Measurements from ENCODE around the gene TF. TPM values are rescaled to one million over a fixed set of nuclear protein-coding genes. Genes with fewer than 3 reads are reported as not detected.
"Not testable (repeated sequence)": the region's sequence is repeated elsewhere in the genome, so short reads cannot be mapped to it uniquely, and the experiment has no call there.

Gene TF
- total RNA-seq, 1 experiment from 2014 or later, result 1.6 TPM

DNA sequence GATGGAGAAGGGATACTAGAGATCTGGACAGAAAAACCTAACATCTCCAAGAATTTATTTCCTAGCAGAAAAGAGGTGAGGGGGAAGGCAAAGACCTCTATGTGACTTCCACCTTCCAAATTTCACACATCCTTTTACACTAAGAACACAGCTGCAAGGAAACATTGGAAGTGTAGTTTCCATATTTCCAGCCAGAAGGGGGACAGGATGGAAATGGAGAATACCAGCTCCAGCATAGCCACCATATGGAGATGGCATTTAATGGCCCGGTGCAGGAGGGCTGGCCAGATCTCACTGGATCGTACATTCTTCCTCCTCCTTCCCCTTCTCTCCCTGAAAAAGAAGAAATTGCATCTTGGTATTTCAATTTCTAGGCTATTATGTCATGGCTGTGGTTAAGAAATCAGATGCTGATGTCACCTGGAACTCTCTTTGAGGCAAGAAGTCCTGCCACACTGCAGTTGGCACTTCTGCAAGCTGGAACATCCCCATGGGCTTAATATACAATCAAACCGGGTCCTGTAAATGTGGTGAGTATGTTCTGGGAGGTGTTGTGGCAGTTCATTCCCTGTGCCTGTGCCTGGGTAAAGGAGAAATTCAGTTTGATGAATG, 36.9 kb upstream of the TF start:
- Histone ChIP-seq H3K9me2 (replicated peaks; ENCODE audit: insufficient read depth, low read length) (no peaks in the 10 kb centered on the region), H3K9ac (ENCODE audit: low read length) (no peak overlapping the region), H3K9me3 (ENCODE audit: low read length) (no peaks in the 10 kb centered on the region), H3K27me3 (ENCODE audit: low read length) (no peaks in the 10 kb centered on the region), H3K79me2 (ENCODE audit: low read length) (no peaks in the 10 kb centered on the region), H3K27ac (ENCODE audit: low read length) (no peak overlapping the region), H2AFZ (ENCODE audit: low read length) (no peak overlapping the region), H3K4me2 (ENCODE audit: low read depth, low read length, poor library complexity, severe bottlenecking) (no peak overlapping the region), H3K4me1 (ENCODE audit: low read length) (no peaks in the 10 kb centered on the region), H4K20me1 (ENCODE audit: insufficient read depth, low read depth, low read length) (no peaks in the 10 kb centered on the region), H3K36me3 (ENCODE audit: insufficient read depth, low read length) (no peaks in the 10 kb centered on the region), H3K4me3 (ENCODE audit: low read length) (no peak overlapping the region)
- no peak for DNase-seq

- H3K9me2 ChIP-seq (replicated peaks; ENCODE audit: insufficient read depth, low read length), result no peaks in the 10 kb centered on the region
- no peak overlapping the region for H3K4me2 ChIP-seq (ENCODE audit: low read depth, low read length, poor library complexity, severe bottlenecking)
- no peak overlapping the region for H3K27ac ChIP-seq (ENCODE audit: low read length)
- H3K9me3 ChIP-seq (ENCODE audit: low read length), result no peaks in the 10 kb centered on the region
- H3K4me3 ChIP-seq (ENCODE audit: low read length), result no peak overlapping the region
- H3K27me3 ChIP-seq (ENCODE audit: low read length), result no peaks in the 10 kb centered on the region
- H3K36me3 ChIP-seq (ENCODE audit: insufficient read depth, low read length), result no peaks in the 10 kb centered on the region
- no peaks in the 10 kb centered on the region for H3K4me1 ChIP-seq (ENCODE audit: low read length)
- no peak for DNase-seq
- H2AFZ ChIP-seq (ENCODE audit: low read length), result no peak overlapping the region
- no peaks in the 10 kb centered on the region for H3K79me2 ChIP-seq (ENCODE audit: low read length)
- no peaks in the 10 kb centered on the region for H4K20me1 ChIP-seq (ENCODE audit: insufficient read depth, low read depth, low read length)
- H3K9ac ChIP-seq (ENCODE audit: low read length), result no peak overlapping the region
These were observed 35.2 kb upstream of the TF start for GRCh38 chr3:133711013-133711412.

DNA sequence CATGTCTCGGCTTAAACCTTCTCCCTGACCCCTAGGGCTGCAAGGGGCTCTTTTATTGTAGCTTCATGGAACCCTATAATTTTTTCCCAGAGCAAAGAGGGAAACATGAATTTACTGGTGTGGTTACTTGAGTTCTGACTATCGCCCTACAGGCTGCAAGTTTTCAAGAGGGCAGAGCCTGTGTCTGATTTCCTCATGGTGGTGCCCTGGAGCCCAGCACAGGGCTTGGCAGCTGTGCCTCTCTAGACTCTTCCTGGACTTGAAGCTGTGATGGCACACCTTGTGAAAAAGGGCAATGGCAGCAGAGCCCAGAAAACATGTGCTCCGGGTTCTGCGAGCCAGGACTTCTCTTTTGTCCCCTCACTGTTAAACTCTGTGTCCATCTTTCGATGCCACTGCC, 34.2 kb upstream of the TF start:
- DNase-seq, result no peak
- no peaks in the 10 kb centered on the region for H3K27me3 ChIP-seq (ENCODE audit: low read length)

DNA sequence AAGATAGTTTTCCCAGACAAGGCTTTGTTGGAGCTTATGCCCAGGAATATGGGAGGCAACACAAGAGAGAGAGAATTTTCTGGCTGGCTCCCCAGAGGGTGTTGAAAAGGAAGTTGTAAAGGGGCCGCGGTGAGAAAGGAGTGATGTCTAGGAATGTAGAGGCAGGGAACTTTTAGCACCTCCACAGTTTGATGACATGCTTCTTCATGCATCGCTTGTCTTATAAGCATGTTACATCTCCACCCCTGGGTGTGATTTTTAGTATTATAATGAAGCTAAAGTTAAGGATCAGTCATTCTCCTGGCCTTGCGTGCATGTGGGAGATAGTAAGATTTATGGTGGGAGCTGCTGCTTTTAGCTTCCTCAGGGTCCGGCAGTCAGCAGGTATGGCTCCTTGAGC, 32.8 kb upstream of the TF start:
- H3K27me3 ChIP-seq (ENCODE audit: low read length), result no peaks in the 10 kb centered on the region
- no peaks in the 10 kb centered on the region for H3K36me3 ChIP-seq (ENCODE audit: insufficient read depth, low read length)
- no peaks in the 10 kb centered on the region for H3K9me2 ChIP-seq (replicated peaks; ENCODE audit: insufficient read depth, low read length)
- no peak overlapping the region for H3K27ac ChIP-seq (ENCODE audit: low read length)
- DNase-seq, result no peak
- no peak overlapping the region for H2AFZ ChIP-seq (ENCODE audit: low read length)
- no peak overlapping the region for H3K4me2 ChIP-seq (ENCODE audit: low read depth, low read length, poor library complexity, severe bottlenecking)
- no peaks in the 10 kb centered on the region for H3K9me3 ChIP-seq (ENCODE audit: low read length)
- H4K20me1 ChIP-seq (ENCODE audit: insufficient read depth, low read depth, low read length), result no peaks in the 10 kb centered on the region
- H3K9ac ChIP-seq (ENCODE audit: low read length), result no peak overlapping the region
- no peak overlapping the region for H3K4me3 ChIP-seq (ENCODE audit: low read length)
- no peaks in the 10 kb centered on the region for H3K4me1 ChIP-seq (ENCODE audit: low read length)
- no peaks in the 10 kb centered on the region for H3K79me2 ChIP-seq (ENCODE audit: low read length)

More for the DNA sequence above, 34.2 kb upstream of the TF start:
- H3K27ac ChIP-seq (ENCODE audit: low read length), result no peak overlapping the region
- no peak overlapping the region for H3K9ac ChIP-seq (ENCODE audit: low read length)
- H3K4me2 ChIP-seq (ENCODE audit: low read depth, low read length, poor library complexity, severe bottlenecking), result no peak overlapping the region
- no peaks in the 10 kb centered on the region for H4K20me1 ChIP-seq (ENCODE audit: insufficient read depth, low read depth, low read length)
- H3K9me3 ChIP-seq (ENCODE audit: low read length), result no peaks in the 10 kb centered on the region
- H3K4me3 ChIP-seq (ENCODE audit: low read length), result no peak overlapping the region
- H3K36me3 ChIP-seq (ENCODE audit: insufficient read depth, low read length), result no peaks in the 10 kb centered on the region
- no peak overlapping the region for H2AFZ ChIP-seq (ENCODE audit: low read length)
- no peaks in the 10 kb centered on the region for H3K79me2 ChIP-seq (ENCODE audit: low read length)
- H3K9me2 ChIP-seq (replicated peaks; ENCODE audit: insufficient read depth, low read length), result no peaks in the 10 kb centered on the region
- H3K4me1 ChIP-seq (ENCODE audit: low read length), result no peaks in the 10 kb centered on the region

GRCh38 chr3:133717424-133717823, 28.8 kb upstream of the TF start:
- H3K4me1 ChIP-seq (ENCODE audit: low read length), result no peaks in the 10 kb centered on the region
- H2AFZ ChIP-seq (ENCODE audit: low read length), result no peak overlapping the region
- H3K9me3 ChIP-seq (ENCODE audit: low read length), result no peaks in the 10 kb centered on the region; the same call in 1 of the 2 replicates
- no peaks in the 10 kb centered on the region for H3K27me3 ChIP-seq (ENCODE audit: low read length)
- H4K20me1 ChIP-seq (ENCODE audit: insufficient read depth, low read depth, low read length), result no peaks in the 10 kb centered on the region
- no peak overlapping the region for H3K4me3 ChIP-seq (ENCODE audit: low read length)
- no peak overlapping the region for H3K27ac ChIP-seq (ENCODE audit: low read length)
- H3K36me3 ChIP-seq (ENCODE audit: insufficient read depth, low read length), result no peaks in the 10 kb centered on the region
- H3K79me2 ChIP-seq (ENCODE audit: low read length), result no peaks in the 10 kb centered on the region
- no peak overlapping the region for H3K9ac ChIP-seq (ENCODE audit: low read length)
- DNase-seq, result no peak
- no peak overlapping the region for H3K4me2 ChIP-seq (ENCODE audit: low read depth, low read length, poor library complexity, severe bottlenecking)
- H3K9me2 ChIP-seq (replicated peaks; ENCODE audit: insufficient read depth, low read length), result no peaks in the 10 kb centered on the region

GRCh38 chr3:133722935-133723334, 23.3 kb upstream of the TF start:
- DNase-seq, result no peak
- Histone ChIP-seq H3K4me3 (ENCODE audit: low read length) (no peak overlapping the region), H3K27me3 (ENCODE audit: low read length) (0 out of 2 replicates have a peak, but pooled peaks cover 2% of the 10 kb centered on the region), H3K4me1 (ENCODE audit: low read length) (no peaks in the 10 kb centered on the region), H3K36me3 (ENCODE audit: insufficient read depth, low read length) (no peaks in the 10 kb centered on the region), H3K9ac (ENCODE audit: low read length) (no peak overlapping the region), H3K4me2 (ENCODE audit: low read depth, low read length, poor library complexity, severe bottlenecking) (no peak overlapping the region), H4K20me1 (ENCODE audit: insufficient read depth, low read depth, low read length) (no peaks in the 10 kb centered on the region), H3K9me3 (ENCODE audit: low read length) (peaks cover 4% of the 10 kb centered on the region; the same call in 1 of the 2 replicates), H3K79me2 (ENCODE audit: low read length) (no peaks in the 10 kb centered on the region), H3K9me2 (replicated peaks; ENCODE audit: insufficient read depth, low read length) (no peaks in the 10 kb centered on the region), H3K27ac (ENCODE audit: low read length) (no peak overlapping the region), H2AFZ (ENCODE audit: low read length) (no peak overlapping the region)

- Histone ChIP-seq H3K4me2 (ENCODE audit: low read depth, low read length, poor library complexity, severe bottlenecking) (no peak overlapping the region), H3K36me3 (ENCODE audit: insufficient read depth, low read length) (no peaks in the 10 kb centered on the region), H3K79me2 (ENCODE audit: low read length) (no peaks in the 10 kb centered on the region), H3K9me3 (ENCODE audit: low read length) (no peaks in the 10 kb centered on the region; the same call in 1 of the 2 replicates), H3K27me3 (ENCODE audit: low read length) (no peaks in the 10 kb centered on the region), H3K4me1 (ENCODE audit: low read length) (no peaks in the 10 kb centered on the region), H2AFZ (ENCODE audit: low read length) (no peak overlapping the region), H3K9ac (ENCODE audit: low read length) (no peak overlapping the region), H3K9me2 (replicated peaks; ENCODE audit: insufficient read depth, low read length) (no peaks in the 10 kb centered on the region), H4K20me1 (ENCODE audit: insufficient read depth, low read depth, low read length) (no peaks in the 10 kb centered on the region), H3K27ac (ENCODE audit: low read length) (no peak overlapping the region), H3K4me3 (ENCODE audit: low read length) (no peak overlapping the region)
- DNase-seq, result no peak
These were observed 15.2 kb upstream of the TF start for GRCh38 chr3:133730993-133731392.

DNA sequence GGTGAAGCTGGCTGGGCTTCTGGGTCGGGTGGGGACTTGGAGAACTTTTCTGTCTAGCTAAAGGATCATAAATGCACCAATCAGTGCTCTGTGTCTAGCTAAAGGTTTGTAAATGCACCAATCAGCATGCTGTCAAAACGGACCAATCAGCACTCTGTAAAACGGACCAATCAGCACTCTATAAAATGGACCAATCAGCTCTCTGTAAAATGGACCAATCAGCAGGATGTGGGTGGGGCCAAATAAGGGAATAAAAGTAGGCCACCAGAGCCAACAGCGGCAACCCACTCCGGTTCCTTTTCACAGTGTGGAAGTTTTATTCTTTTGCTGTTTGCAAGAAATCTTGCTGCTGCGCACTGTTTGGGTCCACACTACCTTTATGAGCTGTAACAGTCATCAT, 14.0 kb upstream of the TF start:
- H3K79me2 ChIP-seq (ENCODE audit: low read length); H3K9ac ChIP-seq (ENCODE audit: low read length); DNase-seq; H3K9me3 ChIP-seq (ENCODE audit: low read length); H3K9me2 ChIP-seq (replicated peaks; ENCODE audit: insufficient read depth, low read length); H3K4me2 ChIP-seq (ENCODE audit: low read depth, low read length, poor library complexity, severe bottlenecking); H3K4me1 ChIP-seq (ENCODE audit: low read length); H3K27me3 ChIP-seq (ENCODE audit: low read length); H3K27ac ChIP-seq (ENCODE audit: low read length); H4K20me1 ChIP-seq (ENCODE audit: insufficient read depth, low read depth, low read length); H3K36me3 ChIP-seq (ENCODE audit: insufficient read depth, low read length); H2AFZ ChIP-seq (ENCODE audit: low read length); H3K4me3 ChIP-seq (ENCODE audit: low read length): not testable (repeated sequence)
